BLaER1 treated with 17β-estradiol and CSF1 and Interleukin-3, amounts not matched to agents 10 nM and 100 nM (cell line): ENCODE results near the gene SNRNP48.

Experiments
- H3K27ac ChIP-seq, 11 experiments: shearing (Covaris generic); formaldehyde crosslinking; 2 replicates each; pipeline ENCODE4 v1.8.1; 2022
- H3K27me3 ChIP-seq, 11 experiments: shearing (Covaris generic); formaldehyde crosslinking; 2 replicates each; pipeline ENCODE4 v1.8.1; 2022
- H3K36me3 ChIP-seq, 11 experiments: shearing (Covaris generic); formaldehyde crosslinking; 2 replicates each; pipeline ENCODE4 v1.8.1; 2022
- H3K4me1 ChIP-seq, 10 experiments: shearing (Covaris generic); formaldehyde crosslinking; 2 replicates each; pipeline ENCODE4 v1.8.1; 2022
- H3K4me2 ChIP-seq, 11 experiments: shearing (Covaris generic); formaldehyde crosslinking; 2 replicates each; pipeline ENCODE4 v1.8.1; 2022
- H3K4me3 ChIP-seq, 10 experiments: shearing (Covaris generic); formaldehyde crosslinking; 2 replicates each; pipeline ENCODE4 v1.8.1; 2022
- H3K9ac ChIP-seq, 11 experiments: shearing (Covaris generic); formaldehyde crosslinking; 2 replicates each; pipeline ENCODE4 v1.8.1; 2022
- H3K9me3 ChIP-seq, 11 experiments: shearing (Covaris generic); formaldehyde crosslinking; replicated peaks in 1 of 11; 2 replicates each; pipeline ENCODE4 v1.8.1; 2022
- H4K20me1 ChIP-seq, 11 experiments: shearing (Covaris generic); formaldehyde crosslinking; 2 replicates each; pipeline ENCODE4 v1.8.1; 2022
- Cebpa-rat ChIP-seq, 11 experiments: shearing (Covaris generic); IDR thresholded peaks; 2 replicates each; pipeline ENCODE4 v1.8.1; 2022

SNRNP48 gene

GRCh38 chr6:7544597-7544996 lies 45.4 kb upstream of the SNRNP48 start:
- H3K27ac ChIP-seq, result no peak overlapping the region
- no peak for TF ChIP-seq Cebpa-rat (IDR thresholded peaks at IDR 0.05)
- peaks cover 0 to 47% (median 17%) of the 10 kb centered on the region in 11 experiments; a peak in 17 of 22 replicates for H4K20me1 ChIP-seq
- H3K4me1 ChIP-seq, result peaks cover 14 to 25% (median 21%) of the 10 kb centered on the region in 10 experiments; a peak in 19 of 20 replicates
- H3K4me2 ChIP-seq, result no peak overlapping the region
- peaks cover 65 to 93% (median 84%) of the 10 kb centered on the region in 11 experiments for H3K27me3 ChIP-seq
- H3K36me3 ChIP-seq, result no peaks in the 10 kb centered on the region
- no peaks in the 10 kb centered on the region; a peak in 1 of 22 replicates for H3K9me3 ChIP-seq
- H3K4me3 ChIP-seq, result no peak overlapping the region
- no peak overlapping the region for H3K9ac ChIP-seq

- Histone ChIP-seq H3K36me3 (no peaks in the 10 kb centered on the region), H3K9ac (no peak overlapping the region), H3K4me2 (no peak overlapping the region), H3K9me3 (no peaks in the 10 kb centered on the region; a peak in 1 of 22 replicates), H3K4me3 (no peak overlapping the region), H3K27ac (no peak overlapping the region), H3K4me1 (peaks cover 13 to 25% (median 21%) of the 10 kb centered on the region in 10 experiments; a peak in 19 of 20 replicates), H4K20me1 (peaks cover 0 to 45% (median 17%) of the 10 kb centered on the region in 11 experiments; a peak in 17 of 22 replicates), H3K27me3 (peaks cover 56 to 84% (median 75%) of the 10 kb centered on the region in 11 experiments)
- no peak for TF ChIP-seq Cebpa-rat (IDR thresholded peaks at IDR 0.05)
Measured at GRCh38 chr6:7545316-7546019, 44.5 kb upstream of the SNRNP48 start.

GRCh38 chr6:7546020-7546369 lies 44.0 kb upstream of the SNRNP48 start:
- H3K27me3 ChIP-seq, result peaks cover 51 to 79% (median 70%) of the 10 kb centered on the region in 11 experiments
- no peak overlapping the region for H3K4me2 ChIP-seq
- H3K4me1 ChIP-seq, result peaks cover 7 to 20% (median 16%) of the 10 kb centered on the region in 10 experiments; a peak in 19 of 20 replicates
- no peak overlapping the region for H3K4me3 ChIP-seq
- no peaks in the 10 kb centered on the region for H3K36me3 ChIP-seq
- peaks cover 0 to 40% (median 17%) of the 10 kb centered on the region in 11 experiments; a peak in 17 of 22 replicates for H4K20me1 ChIP-seq
- TF ChIP-seq Cebpa-rat (IDR thresholded peaks at IDR 0.05), result no peak
- H3K9me3 ChIP-seq, result no peaks in the 10 kb centered on the region
- H3K9ac ChIP-seq, result no peak overlapping the region
- H3K27ac ChIP-seq, result no peak overlapping the region

GRCh38 chr6:7546383-7546782 lies 43.6 kb upstream of the SNRNP48 start:
- TF ChIP-seq Cebpa-rat (IDR thresholded peaks at IDR 0.05), result no peak
- Histone ChIP-seq H3K4me1 (peaks cover 6 to 16% (median 12%) of the 10 kb centered on the region in 10 experiments; a peak in 17 of 20 replicates), H3K36me3 (no peaks in the 10 kb centered on the region), H3K9ac (no peak overlapping the region), H4K20me1 (peaks cover 0 to 36% (median 15%) of the 10 kb centered on the region in 11 experiments; a peak in 17 of 22 replicates), H3K9me3 (no peaks in the 10 kb centered on the region), H3K27ac (no peak overlapping the region), H3K4me2 (no peak overlapping the region), H3K27me3 (peaks cover 47 to 75% (median 66%) of the 10 kb centered on the region in 11 experiments), H3K4me3 (no peak overlapping the region)

- H4K20me1 ChIP-seq, result peaks cover 0 to 31% (median 10%) of the 10 kb centered on the region in 11 experiments; a peak in 17 of 22 replicates
- H3K4me3 ChIP-seq, result no peak overlapping the region
- H3K4me1 ChIP-seq, result peaks cover 3 to 11% (median 8%) of the 10 kb centered on the region in 10 experiments; a peak in 16 of 20 replicates
- no peaks in the 10 kb centered on the region for H3K9me3 ChIP-seq
- H3K36me3 ChIP-seq, result no peaks in the 10 kb centered on the region
- no peak overlapping the region for H3K4me2 ChIP-seq
- peaks cover 42 to 70% (median 61%) of the 10 kb centered on the region in 11 experiments for H3K27me3 ChIP-seq
- H3K9ac ChIP-seq, result no peak overlapping the region
- no peak overlapping the region for H3K27ac ChIP-seq
- no peak for TF ChIP-seq Cebpa-rat (IDR thresholded peaks at IDR 0.05)
Measured at GRCh38 chr6:7546896-7547295, 43.1 kb upstream of the SNRNP48 start.

GRCh38 chr6:7547315-7547714 lies 42.7 kb upstream of the SNRNP48 start:
- peaks cover 0 to 7% (median 3%) of the 10 kb centered on the region in 10 experiments; a peak in 15 of 20 replicates for H3K4me1 ChIP-seq
- H3K9ac ChIP-seq, result no peak overlapping the region
- H4K20me1 ChIP-seq, result peaks cover 0 to 26% (median 6%) of the 10 kb centered on the region in 11 experiments; a peak in 15 of 22 replicates
- peaks cover 38 to 65% (median 56%) of the 10 kb centered on the region in 11 experiments for H3K27me3 ChIP-seq
- TF ChIP-seq Cebpa-rat (IDR thresholded peaks at IDR 0.05), result no peak
- H3K27ac ChIP-seq, result no peak overlapping the region
- no peak overlapping the region for H3K4me2 ChIP-seq
- no peaks in the 10 kb centered on the region for H3K36me3 ChIP-seq
- no peaks in the 10 kb centered on the region for H3K9me3 ChIP-seq
- no peak overlapping the region for H3K4me3 ChIP-seq

- no peak overlapping the region for H3K9ac ChIP-seq
- H3K36me3 ChIP-seq, result no peaks in the 10 kb centered on the region
- no peak for TF ChIP-seq Cebpa-rat (IDR thresholded peaks at IDR 0.05)
- peaks cover 7 to 34% (median 25%) of the 10 kb centered on the region in 11 experiments for H3K27me3 ChIP-seq
- no peak overlapping the region for H3K27ac ChIP-seq
- H3K9me3 ChIP-seq, result no peaks in the 10 kb centered on the region
- no peaks in the 10 kb centered on the region for H3K4me1 ChIP-seq
- peaks cover 0 to 5% (median 0%) of the 10 kb centered on the region in 11 experiments; a peak in 2 of 22 replicates for H4K20me1 ChIP-seq
- no peak overlapping the region for H3K4me3 ChIP-seq
- no peak overlapping the region for H3K4me2 ChIP-seq
Measured at GRCh38 chr6:7550433-7550801, 39.6 kb upstream of the SNRNP48 start.

GRCh38 chr6:7554533-7555275 lies 35.3 kb upstream of the SNRNP48 start:
- H3K36me3 ChIP-seq, result no peaks in the 10 kb centered on the region

GRCh38 chr6:7555671-7556070 lies 34.3 kb upstream of the SNRNP48 start:
- Histone ChIP-seq H3K4me3 (no peak overlapping the region), H3K9me3 (no peaks in the 10 kb centered on the region), H3K27me3 (no peaks in the 10 kb centered on the region), H3K36me3 (no peaks in the 10 kb centered on the region), H3K4me1 (no peaks in the 10 kb centered on the region), H3K4me2 (no peak overlapping the region), H4K20me1 (no peaks in the 10 kb centered on the region), H3K9ac (no peak overlapping the region), H3K27ac (no peak overlapping the region)
- TF ChIP-seq Cebpa-rat (IDR thresholded peaks at IDR 0.05), result no peak

More at GRCh38 chr6:7554533-7555275, 35.3 kb upstream of the SNRNP48 start:
- no peaks in the 10 kb centered on the region for H3K27me3 ChIP-seq
- no peaks in the 10 kb centered on the region for H3K9me3 ChIP-seq
- no peak overlapping the region for H3K9ac ChIP-seq
- no peak overlapping the region for H3K4me3 ChIP-seq
- H3K4me2 ChIP-seq, result no peak overlapping the region
- no peaks in the 10 kb centered on the region for H4K20me1 ChIP-seq
- H3K27ac ChIP-seq, result no peak overlapping the region
- no peak for TF ChIP-seq Cebpa-rat (IDR thresholded peaks at IDR 0.05)
- H3K4me1 ChIP-seq, result no peaks in the 10 kb centered on the region
